Activated naive CD8-positive, alpha-beta T cell (primary cell): ENCODE results near the gene KCP.

Source experiments
- H3K27ac Mint-ChIP-seq: one replicate; pipeline ENCODE4 v1.8.0; 2021; ENCODE audit warnings: mixed read lengths
- H3K27me3 Mint-ChIP-seq: one replicate; pipeline ENCODE4 v1.8.0; 2021; ENCODE audit warnings: mixed read lengths
- H3K36me3 Mint-ChIP-seq: one replicate; pipeline ENCODE4 v1.8.0; 2021; ENCODE audit warnings: mixed read lengths
- H3K4me1 Mint-ChIP-seq: one replicate; pipeline ENCODE4 v1.8.0; 2021; ENCODE audit warnings: low read depth, mixed read lengths
- H3K4me3 Mint-ChIP-seq: one replicate; pipeline ENCODE4 v1.8.0; 2021; ENCODE audit warnings: mild to moderate bottlenecking, mixed read lengths
- H3K9me3 Mint-ChIP-seq: one replicate; pipeline ENCODE4 v1.8.0; 2021; ENCODE audit warnings: low read depth, mixed read lengths

Gene KCP

GRCh38 chr7:128845475-128845874 is 65.0 kb downstream of the KCP start:
- Mint-ChIP-seq H3K9me3 (no peaks in the 10 kb centered on the region), H3K4me1 (peaks cover 2% of the 10 kb centered on the region), H3K27me3 (no peaks in the 10 kb centered on the region), H3K4me3 (no peak overlapping the region), H3K27ac (no peak overlapping the region), H3K36me3 (no peaks in the 10 kb centered on the region)

- Mint-ChIP-seq H3K4me3 (no peak overlapping the region), H3K36me3 (no peaks in the 10 kb centered on the region), H3K27ac (no peak overlapping the region), H3K9me3 (no peaks in the 10 kb centered on the region), H3K27me3 (no peaks in the 10 kb centered on the region), H3K4me1 (peaks cover 2% of the 10 kb centered on the region)
Measured at GRCh38 chr7:128844777-128845311, 65.7 kb downstream of the KCP start.

GRCh38 chr7:128843938-128844621 is 66.4 kb downstream of the KCP start:
- no peak overlapping the region for H3K27ac Mint-ChIP-seq

GRCh38 chr7:128842674-128843641 is 67.6 kb downstream of the KCP start:
- Mint-ChIP-seq H3K27ac (no peak overlapping the region), H3K27me3 (no peaks in the 10 kb centered on the region), H3K4me3 (no peak overlapping the region), H3K36me3 (no peaks in the 10 kb centered on the region), H3K9me3 (no peaks in the 10 kb centered on the region), H3K4me1 (peaks cover 2% of the 10 kb centered on the region)

More at GRCh38 chr7:128843938-128844621, 66.4 kb downstream of the KCP start:
- H3K4me1 Mint-ChIP-seq, result peaks cover 2% of the 10 kb centered on the region
- no peaks in the 10 kb centered on the region for H3K36me3 Mint-ChIP-seq
- no peaks in the 10 kb centered on the region for H3K9me3 Mint-ChIP-seq
- H3K4me3 Mint-ChIP-seq, result no peak overlapping the region
- H3K27me3 Mint-ChIP-seq, result no peaks in the 10 kb centered on the region

- Mint-ChIP-seq H3K36me3 (no peaks in the 10 kb centered on the region), H3K4me1 (peaks cover 2% of the 10 kb centered on the region), H3K4me3 (no peak overlapping the region), H3K27me3 (no peaks in the 10 kb centered on the region), H3K27ac (no peak overlapping the region), H3K9me3 (no peaks in the 10 kb centered on the region)
Measured at GRCh38 chr7:128841921-128842673, 68.4 kb downstream of the KCP start.

- H3K36me3 Mint-ChIP-seq, result no peaks in the 10 kb centered on the region
- no peaks in the 10 kb centered on the region for H3K27me3 Mint-ChIP-seq
Measured at GRCh38 chr7:128841171-128841690, 69.3 kb downstream of the KCP start.

GRCh38 chr7:128840326-128841170 is 70.0 kb downstream of the KCP start:
- Mint-ChIP-seq H3K4me1 (peaks cover 2% of the 10 kb centered on the region), H3K27ac (no peak overlapping the region), H3K9me3 (no peaks in the 10 kb centered on the region), H3K27me3 (no peaks in the 10 kb centered on the region), H3K4me3 (no peak overlapping the region), H3K36me3 (no peaks in the 10 kb centered on the region)

More at GRCh38 chr7:128841171-128841690, 69.3 kb downstream of the KCP start:
- no peak overlapping the region for H3K27ac Mint-ChIP-seq
- no peaks in the 10 kb centered on the region for H3K9me3 Mint-ChIP-seq
- peaks cover 2% of the 10 kb centered on the region for H3K4me1 Mint-ChIP-seq
- no peak overlapping the region for H3K4me3 Mint-ChIP-seq

- Mint-ChIP-seq H3K4me3 (no peak overlapping the region), H3K36me3 (no peaks in the 10 kb centered on the region), H3K27ac (no peak overlapping the region), H3K4me1 (peaks cover 2% of the 10 kb centered on the region), H3K9me3 (no peaks in the 10 kb centered on the region), H3K27me3 (no peaks in the 10 kb centered on the region)
Measured at GRCh38 chr7:128839751-128840177, 70.7 kb downstream of the KCP start.

GRCh38 chr7:128838981-128839731 is 71.4 kb downstream of the KCP start:
- Mint-ChIP-seq H3K9me3 (no peaks in the 10 kb centered on the region), H3K27ac (no peak overlapping the region), H3K4me3 (no peak overlapping the region), H3K27me3 (no peaks in the 10 kb centered on the region), H3K4me1 (peaks cover 2% of the 10 kb centered on the region), H3K36me3 (no peaks in the 10 kb centered on the region)

GRCh38 chr7:128838109-128838779 is 72.3 kb downstream of the KCP start:
- Mint-ChIP-seq H3K27ac (no peak overlapping the region), H3K36me3 (no peaks in the 10 kb centered on the region), H3K4me3 (no peak overlapping the region), H3K9me3 (no peaks in the 10 kb centered on the region), H3K27me3 (no peaks in the 10 kb centered on the region), H3K4me1 (peaks cover 2% of the 10 kb centered on the region)

GRCh38 chr7:128837521-128837921 is 73.0 kb downstream of the KCP start:
- Mint-ChIP-seq H3K36me3 (no peaks in the 10 kb centered on the region), H3K4me3 (no peak overlapping the region), H3K9me3 (no peaks in the 10 kb centered on the region), H3K27ac (no peak overlapping the region), H3K4me1 (peaks cover 2% of the 10 kb centered on the region), H3K27me3 (no peaks in the 10 kb centered on the region)

GRCh38 chr7:128836729-128837348 is 73.7 kb downstream of the KCP start:
- H3K27ac Mint-ChIP-seq, result no peak overlapping the region
- H3K36me3 Mint-ChIP-seq, result no peaks in the 10 kb centered on the region
- peaks cover 2% of the 10 kb centered on the region for H3K4me1 Mint-ChIP-seq
- H3K4me3 Mint-ChIP-seq, result no peak overlapping the region
- no peaks in the 10 kb centered on the region for H3K27me3 Mint-ChIP-seq
- H3K9me3 Mint-ChIP-seq, result no peaks in the 10 kb centered on the region
